Cortex of kidney (tissue), 1 donor: Measurements from ENCODE around the gene OPN1SW.

Experiments used
- DNase-seq: peaks from one replicate; lab custom pipeline; 2025; lab: John Stamatoyannopoulos, UW

Gene OPN1SW, protein sequence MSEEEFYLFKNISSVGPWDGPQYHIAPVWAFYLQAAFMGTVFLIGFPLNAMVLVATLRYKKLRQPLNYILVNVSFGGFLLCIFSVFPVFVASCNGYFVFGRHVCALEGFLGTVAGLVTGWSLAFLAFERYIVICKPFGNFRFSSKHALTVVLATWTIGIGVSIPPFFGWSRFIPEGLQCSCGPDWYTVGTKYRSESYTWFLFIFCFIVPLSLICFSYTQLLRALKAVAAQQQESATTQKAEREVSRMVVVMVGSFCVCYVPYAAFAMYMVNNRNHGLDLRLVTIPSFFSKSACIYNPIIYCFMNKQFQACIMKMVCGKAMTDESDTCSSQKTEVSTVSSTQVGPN

DNA sequence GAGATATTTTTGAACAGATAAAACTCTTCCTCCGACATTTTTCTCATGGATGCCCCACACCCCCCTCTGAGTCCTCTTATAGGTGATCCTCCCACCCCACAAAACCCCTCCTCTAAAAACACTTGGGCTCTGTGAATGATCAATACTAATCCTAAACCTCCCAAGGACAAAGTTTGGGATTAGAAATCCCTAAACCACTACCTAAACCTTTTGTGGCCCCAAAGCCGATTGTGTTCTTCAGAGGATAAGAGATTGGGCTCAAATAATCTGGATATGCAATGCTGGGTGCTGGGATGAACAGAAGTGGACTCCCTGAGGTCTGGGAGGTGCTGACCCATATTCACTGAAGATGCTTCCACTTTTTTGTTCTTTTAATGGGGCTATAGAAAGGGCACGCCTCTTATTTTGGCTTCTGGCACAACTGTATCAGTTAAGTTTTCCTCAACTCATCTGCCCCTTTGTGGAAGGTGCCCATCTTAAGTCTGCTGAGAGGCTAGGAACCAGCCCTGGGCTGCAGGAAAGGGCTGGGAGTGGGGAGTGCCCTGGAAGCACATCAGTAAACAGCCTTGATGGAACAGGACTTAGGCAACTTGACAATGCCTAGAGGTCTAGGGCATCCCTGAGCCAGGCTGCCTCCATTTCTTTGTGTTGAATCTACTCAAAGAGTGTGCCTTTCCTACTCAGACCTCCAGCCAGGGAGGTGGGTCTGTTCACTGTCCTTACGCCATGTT, at the start of gene OPN1SW:
TSS of gene OPN1SW (minus strand) at position 51 of the 731 bp plus-strand sequence. CDS start at position 38, 13 bp downstream.
- DNase-seq, result no peak

DNA sequence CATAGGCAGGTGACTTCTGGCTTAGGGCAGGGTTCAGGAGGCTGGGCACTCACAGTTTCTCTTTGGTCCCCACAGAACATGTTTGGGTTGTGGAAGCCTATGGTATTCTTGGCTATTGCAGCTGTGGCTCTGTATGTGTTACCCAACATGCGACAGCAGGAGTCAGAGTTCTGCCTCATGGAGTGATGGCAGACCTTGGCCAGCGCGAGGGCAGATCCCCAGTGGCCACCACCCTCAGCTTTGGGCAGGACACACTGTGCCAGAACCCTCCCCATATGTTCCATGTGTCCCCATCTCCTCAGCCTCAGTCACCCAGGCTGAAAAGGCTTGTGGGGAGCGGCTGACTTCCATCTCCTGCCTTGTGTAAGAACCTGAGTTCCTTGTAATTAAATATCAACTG, 46.1 kb upstream of the OPN1SW start:
- no peak for DNase-seq

DNA sequence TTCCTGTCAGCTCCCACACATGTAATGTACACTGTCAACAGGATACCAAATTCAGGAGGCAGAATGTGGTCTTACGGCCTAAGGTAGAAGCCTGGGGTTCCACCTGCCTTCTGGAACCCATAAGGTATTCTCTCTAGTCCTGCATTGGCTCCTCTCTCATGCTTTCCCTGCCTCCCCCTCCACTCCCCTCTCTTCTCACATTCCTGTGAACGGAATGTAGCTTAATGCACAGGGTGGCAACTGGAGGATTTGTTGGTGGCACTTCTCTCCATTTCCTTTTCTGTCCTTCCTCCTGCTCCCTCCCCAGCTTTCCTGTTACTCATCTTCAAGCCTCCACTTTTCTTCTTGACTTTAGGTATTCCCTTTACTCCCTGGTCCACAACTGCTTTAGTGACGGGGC, 43.1 kb upstream of the OPN1SW start:
- DNase-seq, result no peak

DNA sequence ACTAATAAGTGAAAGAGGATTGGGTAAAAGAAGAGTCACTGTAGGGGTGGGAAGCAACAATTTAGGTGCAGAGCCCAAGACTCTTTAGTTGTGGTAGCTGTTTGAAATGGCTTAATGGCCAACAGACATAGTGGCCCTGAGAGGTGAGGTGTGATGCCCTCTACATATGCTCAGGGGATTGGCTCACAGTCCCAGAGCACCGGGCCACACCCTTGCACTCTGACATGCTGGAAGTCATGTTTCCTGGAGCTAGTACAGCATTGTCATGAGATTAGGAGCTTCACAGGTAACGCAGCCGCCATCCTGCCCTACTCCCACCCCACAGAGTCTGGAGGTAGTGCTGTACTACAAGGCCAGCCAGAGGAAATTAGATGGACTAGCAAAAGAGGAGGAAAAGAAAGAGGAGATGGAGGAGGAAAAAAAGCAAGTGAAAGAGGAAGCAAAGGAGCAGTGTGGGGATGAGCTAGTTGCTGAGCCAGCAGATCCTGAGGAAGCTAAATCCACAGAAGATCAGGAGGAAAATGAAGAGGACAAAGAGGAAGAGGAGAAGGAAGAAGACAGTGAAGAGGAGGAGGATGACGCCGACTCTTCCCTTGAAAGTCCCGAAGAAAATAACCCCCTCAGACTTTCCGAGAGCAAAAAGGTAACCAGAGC, 39.8 kb upstream of the OPN1SW start:
- no peak for DNase-seq

DNA sequence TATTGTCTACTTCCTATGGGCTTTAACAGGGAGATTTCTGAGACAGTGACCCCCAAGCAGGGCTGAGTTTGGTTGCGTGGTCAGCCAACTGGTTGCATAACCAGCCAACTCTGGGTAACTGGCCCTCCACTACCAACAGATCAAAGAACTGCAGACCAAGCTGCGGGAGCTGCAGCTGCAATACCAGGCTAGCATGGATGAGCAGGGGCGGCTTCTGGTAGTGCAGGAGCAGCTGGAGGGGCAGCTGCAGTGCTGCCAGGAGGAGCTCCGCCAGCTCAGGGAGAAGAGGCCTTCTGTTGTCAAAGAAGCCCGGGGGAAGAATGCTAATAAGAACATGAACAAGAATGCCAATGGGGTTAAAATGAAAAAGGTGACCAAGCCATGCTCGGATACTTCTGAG, 38.9 kb upstream of the OPN1SW start:
- DNase-seq, result no peak

DNA sequence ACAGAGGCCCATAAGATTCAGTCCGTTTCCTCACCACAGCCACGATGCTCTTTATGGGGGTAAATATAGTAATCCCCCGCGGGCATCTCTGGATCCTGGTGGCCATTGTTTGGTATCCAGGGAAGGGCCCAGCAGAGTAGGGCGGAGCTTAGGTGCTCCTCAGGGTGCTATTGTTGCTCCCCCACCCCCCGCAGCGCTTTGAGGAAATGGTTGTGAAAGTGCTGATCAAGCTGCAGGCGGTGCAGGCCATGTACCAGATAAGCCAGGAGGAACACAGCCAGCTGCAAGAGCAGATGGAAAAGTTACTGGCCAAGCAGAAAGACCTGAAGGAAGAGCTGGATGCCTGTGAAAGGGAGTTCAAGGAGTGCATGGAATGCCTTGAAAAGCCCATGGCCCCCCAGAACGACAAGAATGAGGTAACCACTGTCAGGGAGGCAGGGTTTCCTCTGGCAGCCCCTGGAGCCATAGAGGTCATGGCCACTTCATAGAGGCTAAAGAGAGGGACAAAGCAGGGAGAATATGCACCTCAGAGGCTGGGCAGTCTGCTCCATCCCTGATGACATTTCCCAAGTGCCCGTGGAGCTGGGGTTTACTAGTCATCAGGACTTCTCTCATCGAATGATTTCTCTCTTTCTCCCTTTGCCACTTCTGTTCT, 37.0 kb upstream of the OPN1SW start:
- DNase-seq, result no peak

DNA sequence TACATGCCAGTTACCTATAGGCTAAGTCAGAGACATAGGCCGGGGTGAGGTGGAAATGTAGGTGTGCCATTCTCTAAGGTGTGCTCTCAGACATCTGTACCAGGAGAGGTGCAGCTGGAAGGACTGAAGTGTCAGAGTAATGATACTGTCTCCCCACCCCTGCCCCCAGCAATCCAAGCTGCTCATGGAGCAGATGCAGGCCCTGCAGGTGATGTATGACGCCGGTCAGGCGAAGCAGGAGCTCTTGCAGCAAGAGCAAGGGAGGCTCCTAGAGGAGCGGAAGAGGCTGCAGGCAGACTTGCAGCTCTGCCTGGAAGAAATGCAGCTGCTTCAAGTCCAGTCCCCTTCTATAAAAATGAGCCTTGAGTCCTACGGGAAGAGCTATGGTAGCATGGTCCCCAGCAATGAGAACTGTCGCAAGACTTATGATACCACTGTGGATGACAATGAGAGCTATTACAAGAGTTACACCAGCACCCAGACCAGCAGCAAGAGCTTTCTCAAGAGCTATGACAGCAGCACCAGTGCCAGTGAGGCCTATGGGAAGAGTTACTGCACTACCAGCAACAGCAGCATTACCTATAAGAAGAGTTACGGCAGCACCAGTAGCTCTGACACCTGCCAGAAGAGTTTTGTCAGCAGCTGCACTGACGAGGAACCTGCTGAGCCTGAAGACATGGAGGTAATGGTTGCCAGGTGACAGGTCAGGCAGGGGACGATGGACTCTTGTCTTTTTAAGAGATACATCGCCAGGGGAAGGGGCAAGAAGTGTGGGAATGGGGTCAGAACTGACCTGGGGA, 36.2 kb upstream of the OPN1SW start:
- no peak for DNase-seq

DNA sequence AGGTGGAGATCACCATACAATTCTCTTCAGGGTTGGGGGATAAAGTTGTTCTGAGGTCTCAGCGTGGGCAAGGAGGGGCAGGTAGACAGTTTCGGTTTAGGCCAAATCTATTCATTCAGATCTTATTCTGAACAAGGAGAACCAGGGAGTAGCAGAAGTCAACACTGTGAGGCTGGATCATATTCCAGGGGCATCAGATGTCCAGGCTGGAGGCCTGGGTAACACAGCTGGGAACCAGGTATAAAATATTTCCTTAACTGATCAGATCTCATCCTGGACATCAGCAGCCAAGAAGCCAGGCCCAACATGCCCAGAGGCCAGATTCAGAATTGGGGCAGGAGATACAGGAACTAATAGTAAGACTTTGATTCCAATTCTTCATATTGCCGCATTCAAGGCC, 35.4 kb upstream of the OPN1SW start:
- DNase-seq, result no peak

DNA sequence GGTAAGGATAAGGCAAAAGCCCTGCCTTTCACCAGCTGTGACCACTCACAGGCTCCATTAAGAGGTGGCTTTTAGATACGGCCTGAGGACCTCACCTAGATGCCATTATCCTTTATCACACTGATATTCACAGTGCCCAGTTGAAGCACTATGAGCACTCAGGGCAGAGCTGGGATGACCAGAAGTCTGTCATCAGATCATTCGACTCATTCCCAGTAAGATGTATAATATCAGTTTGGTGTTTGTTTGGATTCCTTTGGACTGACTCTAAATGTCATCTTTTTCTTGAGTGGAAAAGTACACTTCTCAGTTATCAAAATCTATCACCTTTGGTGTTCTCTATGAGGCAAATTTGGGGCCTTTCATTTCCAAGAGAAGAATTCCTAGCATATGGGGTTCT, 34.9 kb upstream of the OPN1SW start:
- no peak for DNase-seq

DNA sequence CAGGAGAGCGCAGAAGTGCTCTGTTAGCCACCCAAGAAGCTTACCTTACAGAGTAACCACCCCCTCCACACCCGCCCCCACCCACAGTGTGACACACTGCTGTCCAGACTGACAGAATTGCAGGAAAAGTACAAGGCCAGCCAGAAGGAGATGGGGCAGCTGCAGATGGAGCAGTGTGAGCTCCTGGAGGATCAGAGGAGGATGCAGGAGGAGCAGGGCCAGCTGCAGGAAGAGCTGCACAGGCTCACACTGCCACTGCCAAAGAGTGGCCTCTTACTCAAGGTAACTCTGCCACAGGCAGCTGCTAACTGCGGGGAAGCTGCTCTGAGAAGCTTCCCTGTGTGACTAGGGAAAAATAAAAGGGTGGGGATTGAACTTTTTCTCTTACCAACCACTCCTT, 33.8 kb upstream of the OPN1SW start:
- no peak for DNase-seq

DNA sequence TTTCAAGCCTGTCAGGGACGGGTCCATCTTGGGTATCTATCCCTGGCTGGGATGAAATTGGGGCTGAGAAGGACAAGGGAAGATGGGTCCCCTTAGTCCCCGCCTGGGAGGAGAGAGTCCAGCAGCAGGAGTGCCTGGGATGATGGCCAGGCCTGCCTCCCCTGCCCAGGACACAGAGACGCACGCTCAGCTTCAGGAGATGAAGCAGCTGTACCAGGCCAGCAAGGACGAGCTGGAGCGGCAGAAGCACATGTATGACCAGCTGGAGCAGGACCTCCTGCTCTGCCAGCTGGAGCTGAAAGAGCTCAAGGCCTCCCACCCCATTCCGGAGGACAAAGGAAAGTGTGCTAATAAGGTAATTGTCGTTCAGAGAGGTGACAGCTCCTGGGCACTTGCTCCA, 31.6 kb upstream of the OPN1SW start:
- DNase-seq, result no peak

DNA sequence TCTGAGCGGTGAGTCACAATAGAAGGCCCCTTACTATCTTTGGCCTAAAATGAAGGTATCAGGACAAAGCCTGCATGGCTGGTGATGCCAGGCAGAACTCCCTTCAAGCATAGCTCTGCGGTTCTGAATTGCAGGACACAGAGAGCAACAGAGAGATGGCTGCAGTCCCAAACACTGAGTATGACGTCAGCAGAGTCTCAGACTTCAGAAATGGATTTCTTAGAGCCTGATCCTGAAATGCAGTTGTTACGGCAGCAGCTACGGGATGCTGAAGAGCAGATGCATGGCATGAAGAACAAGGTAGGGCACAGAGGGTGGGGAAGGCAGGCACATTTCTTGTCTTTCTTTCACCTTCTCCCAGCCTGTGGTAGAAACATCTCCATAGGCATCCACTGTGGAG, 29.6 kb upstream of the OPN1SW start:
- no peak for DNase-seq

DNA sequence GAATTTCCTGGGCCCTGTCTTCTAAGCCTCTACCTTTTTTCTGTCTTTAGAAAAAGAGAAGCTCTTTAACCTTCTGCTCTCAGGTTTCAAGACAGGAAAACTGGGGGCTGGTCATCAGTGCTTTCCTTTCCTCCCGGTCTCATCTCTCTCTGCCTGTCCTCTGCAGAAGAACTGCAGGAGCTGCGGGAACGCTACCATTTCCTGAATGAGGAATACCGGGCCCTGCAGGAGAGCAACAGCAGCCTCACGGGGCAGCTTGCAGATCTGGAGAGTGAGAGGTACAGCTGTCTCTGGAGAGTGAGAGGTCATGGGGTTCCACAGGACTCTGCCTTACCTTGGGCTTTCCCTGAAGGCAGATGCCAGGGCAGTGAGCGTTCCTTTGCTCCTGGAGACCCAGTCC, 28.9 kb upstream of the OPN1SW start:
- DNase-seq, result no peak

DNA sequence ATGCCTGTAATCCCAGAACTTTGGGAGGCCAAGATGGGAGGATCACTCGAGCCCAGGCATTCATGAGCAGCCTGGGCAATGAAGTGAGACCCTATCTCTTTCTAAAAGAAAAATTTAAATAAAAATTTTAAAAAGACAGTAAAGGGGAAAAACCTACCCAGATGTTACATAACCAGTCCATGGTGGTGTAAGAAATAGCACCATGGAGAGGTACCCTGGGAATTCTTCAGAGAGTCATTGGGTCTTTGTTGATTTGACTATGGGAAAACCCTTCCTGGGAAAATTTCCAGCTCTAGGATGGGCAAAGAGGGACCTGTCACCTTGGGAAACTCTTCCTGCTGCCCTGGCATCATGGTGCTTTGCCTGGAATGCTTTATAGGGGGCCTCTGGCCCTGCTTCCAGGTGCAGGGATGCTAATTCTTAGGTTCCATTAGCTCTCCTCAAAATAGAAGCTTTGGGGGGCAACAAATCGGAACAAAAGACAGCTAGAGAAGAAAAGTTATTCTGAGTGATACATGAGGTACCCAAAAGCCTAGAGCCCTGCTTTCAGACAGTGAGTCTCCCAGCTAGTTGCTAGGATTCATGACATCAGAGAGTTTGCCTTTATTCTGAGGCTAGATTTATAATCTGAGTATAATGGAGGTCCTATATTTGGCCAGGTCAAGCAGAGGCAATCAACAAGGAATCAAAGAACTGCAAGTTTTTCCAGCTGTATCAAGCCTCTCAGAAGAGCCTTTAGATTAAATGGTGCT, 26.2 kb upstream of the OPN1SW start:
- DNase-seq, result no peak

DNA sequence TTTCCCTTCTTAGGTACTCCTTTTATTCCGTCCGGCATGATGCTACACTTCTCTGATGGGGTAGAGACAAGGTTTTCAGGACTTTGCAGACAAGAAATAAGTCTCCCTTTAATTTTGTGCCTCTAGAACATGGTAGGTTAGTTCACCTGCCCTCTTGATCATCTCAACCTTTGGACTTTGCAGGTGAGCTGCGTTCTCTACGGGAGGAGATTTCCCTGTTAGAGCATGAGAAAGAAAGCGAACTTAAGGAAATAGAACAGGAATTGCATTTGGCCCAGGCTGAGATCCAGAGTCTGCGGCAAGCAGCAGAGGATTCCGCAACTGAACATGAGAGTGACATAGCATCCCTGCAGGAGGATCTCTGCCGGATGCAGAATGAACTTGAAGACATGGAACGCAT, 25.4 kb upstream of the OPN1SW start:
- DNase-seq, result no peak

DNA sequence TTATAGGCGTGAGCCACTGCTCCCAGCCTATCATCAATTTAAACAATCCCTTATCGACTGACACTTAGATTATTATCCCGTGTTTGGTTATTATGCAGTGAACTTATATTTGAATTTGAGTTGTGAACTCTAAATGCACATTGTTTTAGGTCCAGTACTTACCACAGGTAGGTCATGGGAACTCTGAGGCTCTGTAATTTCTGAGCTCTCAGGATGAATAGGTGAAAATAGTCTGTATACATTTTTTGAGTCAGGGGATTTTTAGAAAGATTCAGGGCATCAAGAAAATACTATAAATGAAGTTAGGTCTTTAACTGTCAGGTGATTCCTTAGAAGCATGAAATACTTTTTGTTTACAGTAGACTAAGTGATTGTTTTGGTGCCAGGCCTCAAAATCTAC, 25.0 kb upstream of the OPN1SW start:
- DNase-seq, result no peak

DNA sequence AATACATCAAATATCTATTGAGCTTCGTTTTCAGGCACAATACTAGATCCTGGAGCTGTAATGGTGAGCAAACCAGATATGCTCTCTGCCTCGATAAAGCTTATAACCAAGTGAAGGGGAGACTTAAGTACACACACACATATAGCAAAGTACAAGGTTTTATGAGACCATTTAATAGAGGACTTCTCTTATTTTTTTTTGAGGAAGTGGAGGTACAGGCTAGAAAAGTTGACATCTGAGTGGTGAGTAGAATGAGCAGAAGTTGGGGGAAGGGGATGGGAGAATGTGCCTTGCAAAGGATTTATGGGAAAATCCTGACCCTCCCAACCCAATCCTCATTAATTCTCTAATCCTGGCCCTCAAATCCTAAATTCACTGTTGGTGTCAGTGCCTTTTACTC, 23.9 kb upstream of the OPN1SW start:
- no peak for DNase-seq

DNA sequence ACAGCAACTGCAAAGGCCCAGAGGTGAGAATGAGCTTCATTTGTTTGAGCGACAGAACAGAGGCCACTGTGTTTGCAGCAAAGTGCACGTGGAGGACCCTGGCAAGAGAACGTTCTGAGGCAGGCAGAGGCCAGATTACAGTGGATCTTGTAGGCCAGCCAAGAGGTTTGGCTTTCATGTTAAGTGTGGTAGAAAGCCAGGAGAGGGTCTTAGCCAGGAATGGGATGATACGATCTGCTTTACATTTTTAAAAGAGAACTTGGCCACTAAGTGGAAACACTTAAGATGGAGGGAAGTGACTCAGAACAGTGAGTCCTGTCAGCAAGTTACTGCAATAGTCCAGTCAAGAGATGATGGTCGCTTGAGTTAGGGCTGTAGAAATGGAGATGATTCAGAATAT, 20.7 kb upstream of the OPN1SW start:
- DNase-seq, result no peak

DNA sequence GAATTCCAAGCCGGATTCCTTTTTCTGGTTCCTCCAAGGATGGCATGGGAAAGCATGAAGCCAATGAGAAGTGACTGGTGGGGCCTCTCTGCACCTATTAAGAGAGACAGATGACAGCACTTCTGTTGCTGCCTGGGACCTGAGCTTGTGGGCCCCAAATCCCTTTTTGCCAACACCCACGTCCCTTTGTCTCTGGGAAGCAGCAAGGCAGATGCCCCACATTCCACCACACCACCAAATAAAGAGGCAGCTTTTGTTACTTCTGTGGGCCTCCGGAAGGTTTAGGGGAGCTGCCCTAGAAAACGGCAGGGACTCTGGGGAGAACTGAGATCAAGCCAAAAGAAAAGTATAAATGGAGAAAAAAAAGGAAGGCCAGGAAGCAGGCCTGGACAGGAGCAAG, 19.5 kb upstream of the OPN1SW start:
- DNase-seq, result no peak

DNA sequence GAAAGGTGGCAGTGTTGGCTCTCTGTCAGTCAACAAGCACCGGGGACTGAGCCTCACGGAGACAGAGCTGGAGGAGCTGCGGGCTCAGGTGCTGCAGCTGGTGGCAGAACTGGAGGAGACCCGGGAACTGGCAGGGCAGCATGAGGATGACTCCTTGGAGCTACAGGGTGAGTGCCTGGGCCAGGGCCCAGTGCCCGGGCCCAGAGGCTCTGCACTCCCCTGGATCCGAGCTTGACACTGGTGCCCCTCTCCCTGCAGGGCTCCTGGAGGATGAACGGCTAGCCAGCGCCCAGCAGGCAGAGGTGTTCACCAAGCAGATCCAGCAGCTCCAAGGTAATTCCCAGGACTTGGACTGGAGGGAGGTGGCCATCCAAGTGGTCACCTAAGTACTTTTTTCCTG, 18.8 kb upstream of the OPN1SW start:
- no peak for DNase-seq

DNA sequence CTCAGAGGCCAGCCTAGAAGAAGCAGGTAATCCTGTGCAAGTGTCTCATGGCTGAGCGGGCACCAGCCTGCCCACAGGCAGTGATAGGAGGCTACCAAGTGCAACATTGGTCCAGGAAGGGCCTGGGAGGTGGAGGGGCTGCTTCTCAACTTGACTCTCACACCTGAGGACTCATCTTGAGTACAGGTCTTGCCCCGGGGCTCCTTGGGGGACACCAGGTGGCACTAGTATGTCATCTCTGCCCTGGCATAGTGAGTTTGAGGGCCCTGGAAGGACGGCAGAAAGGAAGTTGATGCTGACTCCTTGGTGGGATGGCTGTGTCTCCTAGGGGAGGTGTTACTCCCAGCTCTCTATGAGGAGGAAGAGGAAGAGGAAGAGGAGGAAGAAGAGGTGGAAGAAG, 18.4 kb upstream of the OPN1SW start:
- DNase-seq, result no peak
